ENCODE results near the gene TRIM17.
A peak's percentile ranks its signal among the peaks of the same experiment; 100 is the strongest.

Gene TRIM17

DNA sequence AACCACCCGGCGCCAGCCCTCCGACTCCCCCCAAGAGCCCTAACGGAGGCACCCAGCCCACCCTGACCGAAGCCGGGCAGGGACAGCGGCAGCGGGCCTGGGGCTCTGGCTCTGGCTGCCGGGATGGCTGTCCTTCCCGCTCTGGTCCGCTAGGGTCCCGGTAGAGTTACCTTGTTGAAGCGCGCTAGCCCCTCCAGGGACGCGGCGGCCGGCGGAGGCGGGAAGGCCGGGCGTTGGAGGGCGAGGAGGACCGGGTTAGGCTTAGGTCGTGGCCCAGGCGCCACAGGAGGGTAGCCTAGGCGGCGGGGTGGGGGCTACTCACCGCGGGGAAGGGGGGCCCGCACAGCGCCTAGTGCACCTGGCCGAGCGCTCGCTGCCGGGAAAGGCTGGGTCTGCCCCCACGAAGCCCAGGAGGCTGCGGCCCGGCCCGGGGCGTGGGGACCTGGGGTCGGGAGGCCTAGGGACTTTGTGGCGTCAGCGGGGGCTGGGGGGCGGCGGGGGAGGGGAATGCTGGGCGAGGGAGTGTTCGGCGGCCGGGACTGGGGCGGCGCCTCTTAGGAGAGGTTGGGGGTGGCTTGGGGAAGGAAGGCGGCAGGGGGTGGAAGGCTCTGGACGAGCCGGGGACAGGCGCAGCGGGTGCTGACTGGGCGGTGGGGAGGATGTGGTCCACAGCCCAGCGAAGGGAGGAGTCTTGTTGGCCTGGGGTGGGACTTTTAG is at the start of gene TRIM17:
TSS of gene TRIM17 (minus strand) at position 645 of the 717 bp plus-strand sequence. CDS start 1,789 bp downstream, outside the sequence.
- no peaks in the 10 kb centered on the region for H3K36me3 ChIP-seq (ENCODE audit: control insufficient read depth in 1 of 2, insufficient read depth in 2 of 2, low read length in 2 of 2)
- peaks cover 0 to 6% of the 10 kb centered on the region in 2 donors for H3K4me1 ChIP-seq (ENCODE audit: control insufficient read depth in 1 of 2, insufficient read depth in 2 of 2, low read length in 2 of 2)
- H3K27ac ChIP-seq (ENCODE audit: low read length) = no peak within 1 kb of the TSS
- H3K9me3 ChIP-seq (ENCODE audit: control insufficient read depth in 1 of 2, low read length in 2 of 2) = no peaks in the 10 kb centered on the region
- H3K27me3 ChIP-seq (ENCODE audit: low read depth, low read length) = peaks cover 32% of the 10 kb centered on the region
- H3K4me3 ChIP-seq (ENCODE audit: low read depth in 1 of 2, low read length in 2 of 2) = peak within 1 kb of the TSS; percentile 42 to 49

DNA sequence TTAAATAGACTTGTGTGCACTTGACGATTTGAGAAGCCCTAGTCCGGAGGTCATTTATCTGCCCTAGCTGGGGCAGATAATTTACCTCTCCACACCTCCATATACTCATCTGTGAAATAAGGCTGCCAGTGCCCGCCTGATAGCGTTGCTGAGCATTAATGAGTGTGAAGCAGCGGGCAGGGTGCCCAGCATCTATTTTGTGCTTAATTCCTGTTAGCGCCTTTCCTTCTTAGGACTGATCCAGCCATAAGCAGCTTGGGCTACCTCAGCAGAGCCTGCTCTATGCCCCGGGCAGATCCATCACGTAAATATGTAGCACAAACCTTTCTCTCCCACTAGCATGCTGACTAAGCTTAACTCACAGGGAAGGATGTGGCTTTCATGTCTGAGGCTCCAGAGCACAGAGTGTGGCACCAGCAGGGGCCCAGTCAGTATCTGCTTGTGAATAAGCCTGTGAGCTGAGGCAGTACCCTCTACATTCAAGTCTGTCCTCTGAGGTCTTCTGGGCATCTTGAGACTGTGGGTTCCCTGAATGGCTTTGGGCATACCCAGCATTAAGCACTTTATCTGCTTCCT is 49.0 kb upstream of the TRIM17 start:
- Histone ChIP-seq H3K27me3 (ENCODE audit: low read depth, low read length) (peaks cover 64% of the 10 kb centered on the region), H3K4me3 (ENCODE audit: low read depth in 1 of 2, low read length in 2 of 2) (no peak overlapping the region)

GRCh38 chr1:228465141-228465540 is 48.5 kb upstream of the TRIM17 start:
- H3K4me1 ChIP-seq (ENCODE audit: control insufficient read depth in 1 of 2, insufficient read depth in 2 of 2, low read length in 2 of 2) = peaks cover 0 to 18% of the 10 kb centered on the region in 2 donors
- no peak overlapping the region for H3K27ac ChIP-seq (ENCODE audit: low read length)
- peak overlapping the region; percentile 48 to 51 for H3K4me3 ChIP-seq (ENCODE audit: low read depth in 1 of 2, low read length in 2 of 2)
- no peaks in the 10 kb centered on the region for H3K9me3 ChIP-seq (ENCODE audit: control insufficient read depth in 1 of 2, low read length in 2 of 2)
- no peaks in the 10 kb centered on the region for H3K36me3 ChIP-seq (ENCODE audit: control insufficient read depth in 1 of 2, insufficient read depth in 2 of 2, low read length in 2 of 2)
- H3K27me3 ChIP-seq (ENCODE audit: low read depth, low read length) = peaks cover 64% of the 10 kb centered on the region

More for the DNA sequence above, 49.0 kb upstream of the TRIM17 start:
- no peaks in the 10 kb centered on the region for H3K9me3 ChIP-seq (ENCODE audit: control insufficient read depth in 1 of 2, low read length in 2 of 2)
- H3K4me1 ChIP-seq (ENCODE audit: control insufficient read depth in 1 of 2, insufficient read depth in 2 of 2, low read length in 2 of 2) = peaks cover 0 to 18% of the 10 kb centered on the region in 2 donors
- H3K36me3 ChIP-seq (ENCODE audit: control insufficient read depth in 1 of 2, insufficient read depth in 2 of 2, low read length in 2 of 2) = no peaks in the 10 kb centered on the region
- no peak overlapping the region for H3K27ac ChIP-seq (ENCODE audit: low read length)

GRCh38 chr1:228464487-228464983 is 47.9 kb upstream of the TRIM17 start:
- Histone ChIP-seq H3K36me3 (ENCODE audit: control insufficient read depth in 1 of 2, insufficient read depth in 2 of 2, low read length in 2 of 2) (no peaks in the 10 kb centered on the region), H3K27me3 (ENCODE audit: low read depth, low read length) (peaks cover 60% of the 10 kb centered on the region), H3K4me3 (ENCODE audit: low read depth in 1 of 2, low read length in 2 of 2) (peak overlapping the region; percentile 48 to 51), H3K27ac (ENCODE audit: low read length) (no peak overlapping the region), H3K4me1 (ENCODE audit: control insufficient read depth in 1 of 2, insufficient read depth in 2 of 2, low read length in 2 of 2) (peaks cover 0 to 20% of the 10 kb centered on the region in 2 donors), H3K9me3 (ENCODE audit: control insufficient read depth in 1 of 2, low read length in 2 of 2) (no peaks in the 10 kb centered on the region)

DNA sequence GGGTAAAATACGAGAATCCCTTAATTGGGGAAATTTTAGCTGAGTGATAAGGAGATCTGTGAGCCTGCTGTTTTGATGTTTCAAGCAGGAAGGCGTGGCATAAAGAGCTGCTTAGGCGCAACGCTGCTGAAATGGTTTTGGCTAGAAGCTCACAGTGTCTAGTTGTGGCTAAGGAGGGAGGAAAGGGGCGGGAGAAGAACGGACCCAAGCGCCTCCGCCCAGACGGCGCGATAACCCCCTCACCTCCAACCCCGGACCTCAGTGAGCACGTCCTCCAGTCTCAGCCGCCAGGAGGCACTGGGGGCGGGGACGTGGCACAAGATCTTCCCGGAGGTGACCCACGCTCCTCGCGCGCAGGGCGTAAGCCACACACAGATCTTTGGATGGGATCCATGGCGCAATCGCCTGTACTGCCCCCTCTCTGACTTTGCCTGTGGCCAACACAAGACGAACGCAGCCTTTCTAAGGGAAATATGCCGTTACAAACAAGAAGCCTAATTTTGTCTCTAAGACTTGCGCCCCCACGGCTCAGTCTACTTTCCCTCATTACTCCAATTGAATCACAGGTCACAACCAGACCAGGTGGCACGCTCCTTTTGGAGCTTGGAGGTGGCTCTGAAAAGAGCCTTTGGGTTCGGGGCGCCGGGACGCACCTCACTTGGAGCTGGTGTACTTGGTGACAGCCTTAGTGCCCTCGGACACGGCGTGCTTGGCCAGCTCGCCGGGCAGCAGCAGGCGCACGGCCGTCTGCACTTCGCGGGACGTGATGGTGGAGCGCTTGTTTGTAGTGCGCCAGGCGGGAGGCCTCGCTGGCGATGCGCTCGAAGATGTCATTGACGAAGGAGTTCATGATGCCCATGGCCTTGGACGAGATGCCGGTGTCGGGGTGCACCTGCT is 47.1 kb upstream of the TRIM17 start:
- Histone ChIP-seq H3K27me3 (ENCODE audit: low read depth, low read length) (peaks cover 55% of the 10 kb centered on the region), H3K36me3 (ENCODE audit: control insufficient read depth in 1 of 2, insufficient read depth in 2 of 2, low read length in 2 of 2) (no peaks in the 10 kb centered on the region), H3K27ac (ENCODE audit: low read length) (no peak overlapping the region), H3K9me3 (ENCODE audit: control insufficient read depth in 1 of 2, low read length in 2 of 2) (no peaks in the 10 kb centered on the region), H3K4me1 (ENCODE audit: control insufficient read depth in 1 of 2, insufficient read depth in 2 of 2, low read length in 2 of 2) (peaks cover 0 to 27% of the 10 kb centered on the region in 2 donors), H3K4me3 (ENCODE audit: low read depth in 1 of 2, low read length in 2 of 2) (peak overlapping the region; percentile 48 to 51)

GRCh38 chr1:228463009-228463558 is 46.4 kb upstream of the TRIM17 start:
- Histone ChIP-seq H3K36me3 (ENCODE audit: control insufficient read depth in 1 of 2, insufficient read depth in 2 of 2, low read length in 2 of 2) (no peaks in the 10 kb centered on the region), H3K4me3 (ENCODE audit: low read depth in 1 of 2, low read length in 2 of 2) (no peak overlapping the region), H3K9me3 (ENCODE audit: control insufficient read depth in 1 of 2, low read length in 2 of 2) (no peaks in the 10 kb centered on the region), H3K4me1 (ENCODE audit: control insufficient read depth in 1 of 2, insufficient read depth in 2 of 2, low read length in 2 of 2) (peaks cover 0 to 33% of the 10 kb centered on the region in 2 donors), H3K27me3 (ENCODE audit: low read depth, low read length) (peaks cover 49% of the 10 kb centered on the region), H3K27ac (ENCODE audit: low read length) (no peak overlapping the region)

- Histone ChIP-seq H3K36me3 (ENCODE audit: control insufficient read depth in 1 of 2, insufficient read depth in 2 of 2, low read length in 2 of 2) (no peaks in the 10 kb centered on the region), H3K9me3 (ENCODE audit: control insufficient read depth in 1 of 2, low read length in 2 of 2) (no peaks in the 10 kb centered on the region), H3K27me3 (ENCODE audit: low read depth, low read length) (peaks cover 44% of the 10 kb centered on the region), H3K27ac (ENCODE audit: low read length) (no peak overlapping the region), H3K4me1 (ENCODE audit: control insufficient read depth in 1 of 2, insufficient read depth in 2 of 2, low read length in 2 of 2) (peaks cover 0 to 38% of the 10 kb centered on the region in 2 donors), H3K4me3 (ENCODE audit: low read depth in 1 of 2, low read length in 2 of 2) (no peak overlapping the region)
Observed at GRCh38 chr1:228462560-228462959, 45.9 kb upstream of the TRIM17 start.

- H3K27me3 ChIP-seq (ENCODE audit: low read depth, low read length) = peaks cover 38% of the 10 kb centered on the region
- no peak overlapping the region for H3K27ac ChIP-seq (ENCODE audit: low read length)
- H3K9me3 ChIP-seq (ENCODE audit: control insufficient read depth in 1 of 2, low read length in 2 of 2) = no peaks in the 10 kb centered on the region
- H3K36me3 ChIP-seq (ENCODE audit: control insufficient read depth in 1 of 2, insufficient read depth in 2 of 2, low read length in 2 of 2) = no peaks in the 10 kb centered on the region
- H3K4me1 ChIP-seq (ENCODE audit: control insufficient read depth in 1 of 2, insufficient read depth in 2 of 2, low read length in 2 of 2) = peaks cover 0 to 47% of the 10 kb centered on the region in 2 donors
- H3K4me3 ChIP-seq (ENCODE audit: low read depth in 1 of 2, low read length in 2 of 2) = no peak overlapping the region
Observed at GRCh38 chr1:228460821-228461220, 44.2 kb upstream of the TRIM17 start.

DNA sequence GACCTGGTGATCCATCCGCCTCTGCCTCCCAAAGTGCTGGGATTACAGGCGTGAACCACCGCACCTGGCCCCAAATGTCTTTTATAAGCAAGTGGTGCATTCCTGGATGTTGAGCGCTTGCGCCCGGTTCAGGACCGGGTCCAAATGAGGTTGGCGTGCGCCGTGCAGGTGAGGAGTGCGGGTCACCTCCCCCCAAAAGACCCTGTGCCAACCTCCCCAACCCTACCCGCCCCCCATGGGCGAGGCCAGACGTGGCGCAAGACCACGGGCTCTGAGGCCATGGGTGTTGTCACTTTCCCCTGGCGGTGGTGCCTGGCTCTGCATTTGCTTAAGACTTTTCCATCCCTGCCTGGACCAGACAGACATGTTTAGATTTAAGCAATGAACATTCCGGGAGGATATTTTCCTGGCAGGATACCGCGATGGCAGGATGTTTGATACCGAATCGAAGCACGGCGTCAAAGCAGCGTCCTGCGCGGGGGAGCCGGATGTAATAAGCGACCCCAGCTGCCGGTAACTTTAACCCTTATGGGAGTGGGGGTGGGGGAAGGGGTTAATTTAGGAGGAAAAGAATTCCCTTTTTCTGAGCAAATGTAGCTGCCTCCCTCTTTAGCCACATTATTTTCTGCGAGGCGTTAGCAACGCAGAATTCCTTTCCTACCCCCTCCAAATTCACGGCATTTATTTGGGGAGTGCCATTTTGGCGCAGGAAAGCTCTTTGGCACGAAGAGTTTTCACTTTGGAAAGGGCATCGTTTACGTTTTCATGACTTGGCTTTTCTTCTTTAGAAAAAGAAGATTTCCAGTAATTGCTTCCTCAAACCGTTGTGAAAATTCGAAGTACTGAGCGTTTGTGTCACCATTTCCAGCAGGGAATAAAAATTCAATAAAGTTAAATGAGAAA is 42.7 kb upstream of the TRIM17 start:
- Histone ChIP-seq H3K9me3 (ENCODE audit: control insufficient read depth in 1 of 2, low read length in 2 of 2) (no peaks in the 10 kb centered on the region), H3K4me1 (ENCODE audit: control insufficient read depth in 1 of 2, insufficient read depth in 2 of 2, low read length in 2 of 2) (peaks cover 0 to 39% of the 10 kb centered on the region in 2 donors), H3K27me3 (ENCODE audit: low read depth, low read length) (peaks cover 33% of the 10 kb centered on the region), H3K27ac (ENCODE audit: low read length) (peak overlapping the region; percentile 22), H3K4me3 (ENCODE audit: low read depth in 1 of 2, low read length in 2 of 2) (peak overlapping the region; percentile 45 to 70), H3K36me3 (ENCODE audit: control insufficient read depth in 1 of 2, insufficient read depth in 2 of 2, low read length in 2 of 2) (no peaks in the 10 kb centered on the region)

All from muscle layer of duodenum (tissue), 2 donors.